NB4 (cell line): ENCODE measurements around the gene DPF1.

Experiments used
- CTCF ChIP-seq: IDR thresholded peaks from one replicate; pipeline ENCODE4 v1.5.1; 2012; ENCODE audit warnings: low read depth, low read length
- MAX ChIP-seq: IDR thresholded peaks from 2 replicates; pipeline ENCODE4 v1.6.1; 2011; ENCODE audit warnings: low read depth, low read length
- MYC ChIP-seq: IDR thresholded peaks from 2 replicates; pipeline ENCODE4 v1.6.1; 2011; ENCODE audit warnings: low read depth, low read length
- POLR2A ChIP-seq: IDR thresholded peaks from 2 replicates; pipeline ENCODE4 v1.6.1; 2011; ENCODE audit warnings: mild to moderate bottlenecking; ENCODE audit not compliant: insufficient read length; ENCODE audit errors: extremely low read depth

GRCh38 chr19:38168637-38169036, 55.4 kb downstream of the DPF1 start:
- TF ChIP-seq MAX, result no peak
- no peak for TF ChIP-seq CTCF
- no peak for TF ChIP-seq POLR2A
- no peak for TF ChIP-seq MYC
